OCI-LY3 (cell line): Measurements from ENCODE around the gene SIAH3.

Source experiments
- EZH2phosphoT487 ChIP-seq: fragments of 200-600 bp; shearing (Covaris generic); IDR thresholded peaks from 2 replicates; pipeline ENCODE4 v1.6.1; 2018; ENCODE audit warnings: antibody characterized with exemption, mixed run types, low read depth
- TF ChIP-seq, protein P1 (sequence below): fragments of 200-600, 300-600 bp; sonication (generic); IDR thresholded peaks from 2 replicates; pipeline ENCODE4 v1.5.1; 2014; ENCODE audit warnings: antibody characterized with exemption, low read length, low read depth

DNA sequence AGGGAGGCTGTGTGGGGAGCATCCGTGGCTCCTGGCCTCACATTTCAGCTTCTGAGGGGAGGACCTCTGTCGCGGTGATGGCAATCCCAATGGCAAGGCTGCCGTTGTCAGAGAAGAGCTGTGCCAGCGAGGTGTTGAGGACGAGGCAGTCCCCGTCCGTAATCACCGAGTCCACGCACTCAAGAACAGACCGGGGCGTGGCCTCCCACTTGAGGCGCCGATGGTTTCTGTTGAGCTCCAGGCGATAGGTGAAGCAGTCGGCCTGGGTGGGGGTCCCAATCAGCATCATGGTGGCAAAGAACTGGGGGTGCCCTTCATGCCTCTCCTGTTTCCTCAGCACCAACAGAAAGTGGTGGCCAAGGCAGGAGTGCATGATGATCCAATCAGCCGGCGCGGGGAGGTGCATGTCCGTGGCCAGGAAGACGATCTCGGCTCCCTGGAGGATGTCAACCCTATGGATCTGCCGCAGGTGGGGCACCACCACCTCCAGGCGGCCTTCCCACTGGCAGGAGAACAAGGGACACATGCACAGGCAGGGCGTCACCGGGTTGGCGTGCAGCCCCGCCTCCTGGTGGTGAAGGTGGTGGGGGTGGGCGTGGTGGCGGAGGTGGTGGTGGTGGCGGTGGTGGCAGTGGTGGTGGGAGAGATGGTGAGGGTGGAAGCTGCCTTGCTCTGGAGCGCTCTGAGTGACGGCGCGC lies 68.1 kb downstream of the SIAH3 start:
- TF ChIP-seq, protein P1, sequence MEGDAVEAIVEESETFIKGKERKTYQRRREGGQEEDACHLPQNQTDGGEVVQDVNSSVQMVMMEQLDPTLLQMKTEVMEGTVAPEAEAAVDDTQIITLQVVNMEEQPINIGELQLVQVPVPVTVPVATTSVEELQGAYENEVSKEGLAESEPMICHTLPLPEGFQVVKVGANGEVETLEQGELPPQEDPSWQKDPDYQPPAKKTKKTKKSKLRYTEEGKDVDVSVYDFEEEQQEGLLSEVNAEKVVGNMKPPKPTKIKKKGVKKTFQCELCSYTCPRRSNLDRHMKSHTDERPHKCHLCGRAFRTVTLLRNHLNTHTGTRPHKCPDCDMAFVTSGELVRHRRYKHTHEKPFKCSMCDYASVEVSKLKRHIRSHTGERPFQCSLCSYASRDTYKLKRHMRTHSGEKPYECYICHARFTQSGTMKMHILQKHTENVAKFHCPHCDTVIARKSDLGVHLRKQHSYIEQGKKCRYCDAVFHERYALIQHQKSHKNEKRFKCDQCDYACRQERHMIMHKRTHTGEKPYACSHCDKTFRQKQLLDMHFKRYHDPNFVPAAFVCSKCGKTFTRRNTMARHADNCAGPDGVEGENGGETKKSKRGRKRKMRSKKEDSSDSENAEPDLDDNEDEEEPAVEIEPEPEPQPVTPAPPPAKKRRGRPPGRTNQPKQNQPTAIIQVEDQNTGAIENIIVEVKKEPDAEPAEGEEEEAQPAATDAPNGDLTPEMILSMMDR = no peak
- no peak for TF ChIP-seq EZH2phosphoT487
